GM12878 (cell line): ENCODE data around the gene CCDC85A. TPM values are rescaled to one million over a fixed set of nuclear protein-coding genes. Genes with fewer than 3 reads are reported as not detected.

Experiments
- ATAC-seq: fragments of 200-7000 bp; cut with Tn5 transposase; 3 replicates; pipeline ENCODE4 v1.9.1; 2020; ENCODE audit warnings: mild to moderate bottlenecking, moderate library complexity
- BruUV-seq: library from RNA; stranded (reverse); fragments of 400-500 nt; replicated peaks from 2 replicates; lab custom pipeline; 2021; lab: Mats Ljungman, UMichigan
- CTCF ChIA-PET: fragments of 300-600 bp; sonication (Branson Sonifier 250); formaldehyde crosslinking; extraction: SDS; loops from one replicate; lab custom pipeline; 2021; ENCODE audit warnings: inconsistent platforms; lab: Yijun Ruan, JAX
- POLR2A ChIA-PET: fragments of 350-600 bp; formaldehyde crosslinking; extraction: SDS; loops from one replicate; lab custom pipeline; 2021; ENCODE audit warnings: inconsistent platforms; lab: Charles Lee
- RAD21 ChIA-PET: fragments of 300-600 bp; sonication (Branson Sonifier 250); formaldehyde crosslinking; loops from one replicate; lab custom pipeline; 2023; ENCODE audit warnings: antibody characterized with exemption; ENCODE audit not compliant: unreplicated experiment; lab: Charles Lee
- SMC1A ChIA-PET: fragments of 300-600 bp; sonication (Branson Sonifier 250); formaldehyde crosslinking; loops from one replicate; lab custom pipeline; 2023; ENCODE audit not compliant: unreplicated experiment, uncharacterized antibody; lab: Charles Lee
- DNase-seq: peaks from one replicate; pipeline ENCODE4 v3.0.0-alpha.2; 2011; ENCODE audit warnings: low read depth, low spot score
- FAIRE-seq: peaks from 3 replicates; lab custom pipeline; 2011; peaks lifted over from hg19 to GRCh38; lab: Jason Lieb, UNC
- H2AFZ ChIP-seq: 2 replicates; pipeline ENCODE4 v1.6.0; 2011; ENCODE audit warnings: low read depth, low read length, control low read depth; ENCODE audit not compliant: control insufficient read depth
- H3K27ac ChIP-seq: 2 replicates; pipeline ENCODE4 v1.5.1; 2011; ENCODE audit warnings: control low read depth; ENCODE audit not compliant: control insufficient read depth, insufficient read depth
- H3K27me3 ChIP-seq, 2 experiments: replicated peaks in 1 of 2; 2 replicates each; pipeline versions ENCODE4 v1.6.0 to v1.6.1; 2011; ENCODE audit warnings: low read length in 1 of 2; ENCODE audit not compliant: control insufficient read depth in 2 of 2, insufficient read depth in 2 of 2
- H3K36me3 ChIP-seq, 2 experiments: 2 replicates each; pipeline ENCODE4 v1.5.1; 2011; ENCODE audit warnings: low read length in 1 of 2; ENCODE audit not compliant: control insufficient read depth in 2 of 2, insufficient read depth in 2 of 2
- H3K4me1 ChIP-seq: 2 replicates; pipeline ENCODE4 v1.6.1; 2011; ENCODE audit warnings: mild to moderate bottlenecking, low read length, moderate library complexity, mixed read lengths; ENCODE audit not compliant: control insufficient read depth, insufficient read depth
- H3K4me2 ChIP-seq: 2 replicates; pipeline ENCODE4 v1.6.0; 2011; ENCODE audit warnings: control low read depth; ENCODE audit not compliant: control insufficient read depth, insufficient read depth
- H3K4me3 ChIP-seq: fragments of 200-600 bp; sonication (generic); 2 replicates; pipeline ENCODE4 v1.5.1; 2016
- H3K79me2 ChIP-seq: 2 replicates; pipeline ENCODE4 v1.6.0; 2011; ENCODE audit warnings: low read length; ENCODE audit not compliant: control insufficient read depth, insufficient read depth
- H3K9ac ChIP-seq: 2 replicates; pipeline ENCODE4 v1.8.0; 2011; ENCODE audit warnings: low read length, control low read depth, mixed read lengths; ENCODE audit not compliant: control insufficient read depth, insufficient read depth
- H3K9me3 ChIP-seq: replicated peaks from 3 replicates; pipeline ENCODE4 v1.5.1; 2011; ENCODE audit warnings: mild to moderate bottlenecking, low read length; ENCODE audit not compliant: control insufficient read depth, insufficient read depth
- H4K20me1 ChIP-seq: 2 replicates; pipeline ENCODE4 v1.6.0; 2011; ENCODE audit not compliant: control insufficient read depth, insufficient read depth
- E4F1 ChIP-seq: fragments of 450-650 bp; IDR thresholded peaks from 2 replicates; pipeline ENCODE4 v1.6.1; 2018; ENCODE audit warnings: borderline replicate concordance, mild to moderate bottlenecking; ENCODE audit not compliant: partially characterized antibody
- FOS ChIP-seq: IDR thresholded peaks from 3 replicates; pipeline ENCODE4 v1.6.1; 2011; ENCODE audit warnings: borderline replicate concordance; ENCODE audit not compliant: insufficient read length; ENCODE audit errors: extremely low read depth
- KAT2A ChIP-seq: conservative IDR thresholded peaks from 2 replicates; pipeline ENCODE4 v1.6.1; 2011; ENCODE audit warnings: low read depth, low read length; ENCODE audit not compliant: control insufficient read depth
- NBN ChIP-seq: fragments of 450-650 bp; IDR thresholded peaks from 2 replicates; pipeline ENCODE4 v1.6.1; 2016
- NFIC ChIP-seq: IDR thresholded peaks from 2 replicates; pipeline ENCODE4 v1.6.1; 2012; ENCODE audit warnings: low read depth, mild to moderate bottlenecking, inconsistent platforms, low read length, moderate library complexity
- NR2C1 ChIP-seq: fragments of 450-650 bp; IDR thresholded peaks from 2 replicates; pipeline ENCODE4 v1.6.1; 2017; ENCODE audit warnings: antibody characterized with exemption, mild to moderate bottlenecking, moderate library complexity
- PBX3 ChIP-seq: IDR thresholded peaks from 2 replicates; pipeline ENCODE4 v1.6.1; 2011; ENCODE audit warnings: mild to moderate bottlenecking, low read depth, low read length, moderate library complexity; ENCODE audit not compliant: insufficient replicate concordance
- PML ChIP-seq: IDR thresholded peaks from 2 replicates; pipeline ENCODE4 v1.6.1; 2012; ENCODE audit warnings: low read length, inconsistent platforms
- POLR2AphosphoS2 ChIP-seq: IDR thresholded peaks from 2 replicates; pipeline ENCODE4 v1.6.1; 2011; ENCODE audit warnings: low read depth, mild to moderate bottlenecking, low read length, improper control_type of control experiment, moderate library complexity
- PRDM15 ChIP-seq: fragments of 450-650 bp; formaldehyde crosslinking; IDR thresholded peaks from 2 replicates; pipeline ENCODE4 v1.4.0; 2020; ENCODE audit warnings: mild to moderate bottlenecking, moderate library complexity
- SREBF1 ChIP-seq: IDR thresholded peaks from 2 replicates; pipeline ENCODE4 v1.6.1; 2012; ENCODE audit warnings: mild to moderate bottlenecking, low read length
- SRF ChIP-seq, 2 experiments: IDR thresholded peaks; 2 replicates each; pipeline ENCODE4 v1.6.1; 2011; ENCODE audit warnings: low read depth in 2 of 2, low read length in 2 of 2, mild to moderate bottlenecking in 1 of 2, moderate library complexity in 1 of 2
- TARDBP ChIP-seq: IDR thresholded peaks from 2 replicates; pipeline ENCODE4 v1.6.1; 2016; ENCODE audit warnings: borderline replicate concordance
- TCF12 ChIP-seq: IDR thresholded peaks from 2 replicates; pipeline ENCODE4 v1.6.1; 2011; ENCODE audit warnings: low read depth, mild to moderate bottlenecking, low read length
- TCF3 ChIP-seq: IDR thresholded peaks from 2 replicates; pipeline ENCODE4 v1.6.1; 2012; ENCODE audit warnings: low read depth, mild to moderate bottlenecking, low read length, borderline replicate concordance; ENCODE audit not compliant: insufficient read depth
- ZBED1 ChIP-seq: IDR thresholded peaks from 2 replicates; pipeline ENCODE4 v1.6.1; 2016; ENCODE audit warnings: borderline replicate concordance
- WGBS: methylation state at CpG from one replicate; pipeline ENCODE4 v1.1.6; 2016; ENCODE audit warnings: low lambda C conversion rate; ENCODE audit not compliant: insufficient replicate concordance, insufficient coverage; ENCODE audit errors: missing lambda C conversion rate; 5-methylcytosine and 5-hydroxymethylcytosine counted together
- in situ Hi-C: fragments of 300-500 bp; cut with MboI; formaldehyde crosslinking; loops from 9 replicates; pipeline ENCODE4 v1.14.3; 2018; ENCODE audit warnings: mixed read lengths
- intact Hi-C: fragments of 100-400 bp; cut with micrococcal nuclease; formaldehyde crosslinking; loops from one replicate; pipeline ENCODE4 v1.14.2; 2022; ENCODE audit not compliant: unreplicated experiment
- polyA plus RNA-seq, 11 experiments: library from polyadenylated mRNA; depleted of rRNA in 4 of 11; unstranded in 6 of 11; stranded (reverse) in 5 of 11; fragments of >200 nt; fragmentation: Nextera tagmentation in 4 of 11; fragmentation: Illumina TruSeq in 1 of 11; extraction: Ambion mirVana in 4 of 11; extraction: Trizol in 1 of 11; gene quantifications; 1 replicate in 1 of 11; 2 replicates in 10 of 11; pipeline versions ENCODE4 v1.2.1 to v1.2.3, GENCODE V29; 2011 to 2016; ENCODE audit warnings: inconsistent platforms in 2 of 11, missing spikeins in 2 of 11, low read depth in 1 of 11
- total RNA-seq, 4 experiments: library from RNA; depleted of rRNA in 3 of 4; stranded (reverse); fragments of >200 nt in 3 of 4; fragmentation: Illumina TruSeq in 1 of 4; extraction: Trizol in 1 of 4; gene quantifications; 2 replicates each; pipeline versions ENCODE4 v1.2.1 to v1.2.3, GENCODE V29; 2013 to 2021

CCDC85A gene
- total and polyA plus RNA-seq, 10 of the 15 experiments (the other 5 are each of a cell fraction or from before 2014, with no cell fraction given), result 0.02 to 0.57 (median 0.04) TPM; not detected in 7

DNA sequence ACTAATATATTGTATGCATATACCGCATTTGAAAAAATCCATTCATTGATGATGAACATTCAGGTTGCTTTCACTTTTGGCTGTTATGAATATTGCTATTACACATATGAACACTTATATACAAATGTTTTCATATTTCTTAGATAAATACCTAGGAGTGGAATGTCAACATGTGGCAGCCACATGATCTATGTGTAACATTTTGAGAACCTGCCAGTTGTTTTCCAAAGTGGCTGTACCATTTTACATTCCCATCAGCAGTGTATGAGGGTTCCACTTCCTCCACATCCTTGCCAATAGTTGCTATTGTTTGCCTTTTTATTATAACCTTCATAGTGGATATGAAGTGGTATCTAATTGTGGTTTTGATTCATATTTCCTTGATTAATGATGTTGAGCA is 40.5 kb downstream of the CCDC85A start:
- DNase-seq, result no peak
- Histone ChIP-seq H3K4me3 (no peak overlapping the region), H3K4me1 (no peaks in the 10 kb centered on the region), H3K9ac (no peak overlapping the region), H2AFZ (no peak overlapping the region)
- ChIA-PET CTCF (no interaction called here), RAD21 (no interaction called here)
- TF ChIP-seq ZBED1 (no peak), TARDBP (no peak), SREBF1 (no peak), PML (no peak), NBN (no peak), POLR2AphosphoS2 (no peak), NR2C1 (no peak), NFIC (no peak), FOS (no peak), KAT2A (no peak), SRF (IDR thresholded peaks at IDR 0.05; ENCODE audit: low read depth in 2 of 2, low read length in 2 of 2) (no peak), TCF3 (no peak), PRDM15 (CRISPR knock-in tag) (no peak), TCF12 (no peak), PBX3 (no peak), E4F1 (no peak)
- TF ChIP-seq, all 136 proteins: peak for 0
- SMC1A ChIA-PET, result no interaction called here
- FAIRE-seq, result no peak
- Histone ChIP-seq H3K4me2 (no peak overlapping the region), H3K36me3 (no peaks in the 10 kb centered on the region), H4K20me1 (no peaks in the 10 kb centered on the region), H3K79me2 (no peaks in the 10 kb centered on the region), H3K9me3 (no peaks in the 10 kb centered on the region), H3K27me3 (no peaks in the 10 kb centered on the region), H3K27ac (no peak overlapping the region)
- WGBS, result 0% methylated on average over 1 of the region's 1 CpG
- POLR2A ChIA-PET, result no interaction called here
- in situ Hi-C loops, result no loop called here
- ATAC-seq, result no peak
- intact Hi-C loops, result no loop called here
- BruUV-seq, result no TSS peak
